Activated T-cell treated with anti-CD3 and anti-CD28 coated beads for 1 hour (primary cell): ENCODE measurements around the gene AJM1.

ENCODE experiments used
- DNase-seq: peaks from one replicate; pipeline ENCODE4 v3.0.0-alpha.2; 2020; ENCODE audit warnings: low read depth

AJM1 gene

DNA sequence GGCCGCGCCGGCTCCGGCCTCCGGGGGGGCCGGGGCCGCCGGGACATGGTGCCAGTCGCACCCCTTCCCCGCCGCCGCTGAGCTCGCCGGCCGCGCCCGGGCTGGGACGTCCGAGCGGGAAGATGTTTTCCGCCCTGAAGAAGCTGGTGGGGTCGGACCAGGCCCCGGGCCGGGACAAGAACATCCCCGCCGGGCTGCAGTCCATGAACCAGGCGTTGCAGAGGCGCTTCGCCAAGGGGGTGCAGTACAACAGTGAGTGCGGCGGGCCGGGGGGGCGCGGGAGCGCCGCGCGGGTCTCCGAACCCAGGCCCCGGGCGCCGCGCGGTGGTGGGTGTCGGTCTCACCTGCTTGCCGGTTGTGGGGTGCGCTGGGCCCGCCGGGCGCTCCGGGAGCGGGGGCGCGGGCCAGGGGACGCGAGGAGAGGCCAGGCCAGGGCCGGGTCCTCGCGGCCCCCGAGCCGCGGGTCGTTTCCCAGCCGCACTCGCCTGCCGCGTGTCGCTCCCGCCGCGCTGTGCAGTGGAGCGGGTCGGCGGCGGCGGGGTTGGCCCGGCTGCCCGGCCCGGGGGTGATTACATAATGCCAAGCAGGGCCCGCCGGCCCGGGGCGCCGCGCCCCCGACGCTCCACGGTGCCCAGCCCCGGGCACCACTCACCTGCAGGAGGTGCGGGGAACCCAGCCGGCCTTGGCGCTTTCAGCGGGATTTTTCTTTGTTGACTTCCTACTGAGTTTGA is 34.0 kb upstream of the AJM1 start:
- peak; percentile 44 for DNase-seq

DNA sequence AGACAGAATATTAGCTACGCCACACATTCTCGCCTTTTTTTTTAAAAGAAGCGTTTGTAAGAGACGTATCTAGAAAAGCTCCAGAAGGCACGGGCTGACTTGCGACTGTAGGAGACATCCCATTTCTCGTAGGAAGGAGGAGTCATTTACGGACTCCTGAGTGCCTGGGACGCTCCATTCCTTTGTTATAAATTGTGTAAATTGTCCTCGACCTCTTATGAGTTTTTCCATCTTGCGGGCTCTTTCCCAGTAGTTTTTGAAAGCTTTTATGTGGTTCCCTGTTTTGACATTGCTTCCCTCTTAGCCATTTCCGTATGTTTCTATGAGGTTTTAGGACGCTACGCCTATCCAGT is 33.5 kb upstream of the AJM1 start:
- DNase-seq: no peak

DNA sequence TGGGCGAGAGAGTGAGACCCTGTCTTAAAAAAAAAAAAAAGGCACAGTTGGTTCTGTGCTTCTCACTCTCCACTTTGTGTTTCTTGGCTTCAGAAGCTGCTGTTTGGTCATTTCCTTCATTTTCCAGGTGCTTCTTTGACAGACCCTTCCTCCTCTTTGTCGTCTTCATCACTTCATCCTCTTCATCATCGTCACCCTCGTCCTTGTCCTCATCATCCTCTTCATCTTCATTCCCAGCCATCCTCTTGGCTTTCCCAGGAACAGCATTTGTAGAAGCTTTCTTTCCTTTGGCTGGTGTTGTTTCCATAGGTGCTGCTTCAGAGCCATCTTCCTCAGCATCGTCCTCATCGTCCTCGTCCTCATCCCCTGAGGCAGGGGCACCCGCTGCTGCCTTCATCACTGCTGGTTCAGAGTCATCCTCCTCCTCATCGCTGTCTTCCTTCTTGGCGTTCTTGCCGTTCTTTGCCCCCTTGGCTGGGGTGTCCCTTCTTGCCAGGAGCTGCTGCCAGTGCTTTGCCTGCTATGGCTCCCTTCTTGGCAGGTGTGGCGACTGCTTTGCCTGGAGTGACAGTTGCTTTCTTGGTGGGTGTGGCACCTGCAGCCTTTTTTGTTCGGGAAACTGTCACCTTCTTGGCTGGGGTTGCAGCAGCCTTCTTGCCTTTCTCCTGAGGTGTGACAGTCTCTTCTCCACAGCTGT is 27.4 kb upstream of the AJM1 start:
- no peak for DNase-seq

DNA sequence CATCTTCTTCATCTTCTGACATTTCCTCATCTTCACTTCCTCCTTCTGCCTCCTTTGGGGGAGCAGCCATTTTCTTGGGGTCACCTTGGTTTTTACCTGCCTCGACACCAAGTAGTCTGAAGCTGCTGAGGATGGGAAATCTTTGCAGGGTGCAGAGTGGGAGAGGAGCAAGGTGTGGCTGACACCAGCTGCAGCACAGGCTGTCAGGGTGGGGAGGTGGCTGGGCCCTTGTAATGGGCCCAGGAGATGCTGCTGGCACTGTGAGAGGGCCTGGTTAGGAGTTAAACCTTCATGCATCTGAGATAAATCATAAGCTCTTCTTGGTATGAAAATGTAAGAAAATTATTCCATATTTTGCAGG is 26.9 kb upstream of the AJM1 start:
- no peak for DNase-seq

DNA sequence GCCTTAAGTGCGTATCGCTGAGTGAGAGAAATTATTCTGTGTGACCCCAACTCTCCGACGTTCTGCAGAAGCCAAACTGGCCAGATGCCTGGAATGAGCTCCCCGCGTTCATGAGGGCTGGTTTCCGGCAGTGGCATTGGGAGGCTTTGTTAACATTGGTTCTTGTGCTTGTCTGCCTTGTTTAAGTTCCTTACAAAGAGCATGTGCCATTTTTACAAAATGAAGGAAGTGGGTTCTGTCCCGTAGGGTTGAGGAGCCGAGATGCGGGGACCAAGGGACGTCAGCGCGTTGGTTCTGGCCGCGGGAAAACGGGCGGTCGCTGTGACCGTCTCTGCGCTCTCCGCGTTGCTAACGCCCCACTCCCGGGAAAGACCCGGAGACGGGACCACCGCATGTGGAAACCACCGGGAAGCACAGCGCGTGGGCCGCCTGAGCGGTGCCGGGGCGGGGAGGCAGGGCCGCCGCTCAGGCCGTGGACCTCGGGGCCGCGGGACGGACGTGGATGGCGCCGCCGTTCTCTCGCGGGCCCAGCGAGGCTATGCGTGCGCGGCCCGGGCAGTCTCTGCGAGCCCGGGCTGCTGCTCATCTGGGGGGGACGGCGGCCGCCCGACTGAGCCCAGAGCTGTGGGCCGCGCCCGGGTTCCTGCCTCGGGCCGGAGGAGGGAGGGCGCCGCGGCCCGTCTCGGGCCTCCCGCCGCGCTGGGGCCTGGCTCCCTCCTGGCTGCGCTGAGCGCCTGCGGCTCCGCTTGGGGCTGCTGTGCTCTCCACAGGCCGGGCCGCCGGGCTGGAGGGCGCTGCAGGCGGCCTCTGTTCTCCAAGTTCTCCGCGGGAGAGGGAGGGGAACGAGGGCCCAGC is 21.1 kb upstream of the AJM1 start:
- DNase-seq: no peak

DNA sequence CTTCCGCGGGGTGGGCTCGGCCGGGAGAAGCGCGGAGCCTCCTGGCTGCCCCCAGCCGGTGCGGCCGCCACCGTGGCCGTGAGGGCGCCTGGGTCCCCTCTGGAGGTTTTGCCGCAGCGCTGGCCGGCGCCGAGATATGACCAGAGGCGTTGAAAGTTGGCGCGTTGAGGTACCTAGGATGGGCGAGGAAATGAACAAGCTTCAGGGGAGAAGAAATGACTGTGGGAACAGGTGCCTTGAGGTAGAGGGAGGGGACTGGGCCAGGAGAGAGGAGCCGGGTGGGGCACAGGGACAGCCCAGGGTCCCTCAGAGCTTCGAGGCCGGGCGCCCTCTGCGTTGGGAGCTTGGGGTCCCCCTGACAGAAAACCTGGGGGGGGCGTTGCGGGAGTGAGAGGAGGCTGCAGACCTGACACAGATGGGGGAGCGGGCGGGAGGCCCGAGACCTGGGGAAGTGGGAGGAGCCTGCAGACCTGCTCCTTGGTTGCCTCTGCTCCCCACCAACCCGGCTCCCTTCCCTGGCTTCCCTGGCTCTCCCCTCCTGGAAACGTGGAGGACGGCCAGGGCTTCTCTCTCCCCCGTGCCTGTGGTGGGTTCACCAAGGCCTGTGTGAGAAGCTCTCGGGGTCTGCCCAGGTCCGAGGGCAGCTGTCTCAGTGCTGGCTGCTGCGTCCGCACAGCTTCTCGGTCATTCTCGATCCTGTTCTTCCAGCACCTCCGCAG is 20.3 kb upstream of the AJM1 start:
- DNase-seq: no peak

DNA sequence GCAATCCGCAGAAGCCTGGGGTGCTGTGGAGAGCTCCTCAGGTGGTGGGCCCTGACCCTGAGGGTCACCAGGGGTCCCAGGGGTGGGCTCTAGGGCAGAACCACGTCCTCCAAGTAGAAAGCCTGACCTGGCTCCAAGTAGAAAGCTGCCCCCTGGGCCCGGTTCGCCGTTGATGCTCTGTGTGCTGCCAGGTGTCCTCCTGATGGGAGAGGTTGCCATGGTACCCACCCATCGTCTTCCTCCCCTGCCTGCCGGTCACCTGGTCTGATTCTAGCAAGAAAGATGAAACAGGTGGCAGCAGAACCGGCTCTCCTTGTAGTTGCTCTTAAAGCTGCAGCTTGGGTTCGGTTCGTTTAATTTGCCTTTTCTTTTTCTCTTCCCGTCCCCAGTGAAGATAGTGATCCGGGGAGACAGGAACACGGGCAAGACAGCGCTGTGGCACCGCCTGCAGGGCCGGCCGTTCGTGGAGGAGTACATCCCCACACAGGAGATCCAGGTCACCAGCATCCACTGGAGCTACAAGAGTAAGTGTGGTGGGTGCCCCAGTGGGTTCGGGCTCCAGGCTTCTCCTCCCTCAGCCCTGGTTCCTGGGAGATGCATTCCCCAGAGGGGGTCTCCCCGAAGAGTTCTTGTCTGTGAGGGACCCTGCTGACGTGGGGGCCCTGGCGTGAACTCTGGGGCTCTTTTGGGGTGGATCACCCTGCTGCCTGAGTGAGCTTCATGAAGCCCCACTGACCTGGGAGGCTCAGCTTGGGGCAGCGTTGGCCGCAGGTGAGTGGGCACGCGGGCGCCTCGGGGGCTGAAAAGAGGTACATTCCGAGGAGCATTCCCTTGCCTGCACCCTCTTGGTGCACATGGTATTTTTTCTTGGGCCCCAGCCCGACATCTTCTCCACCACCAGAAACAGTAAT is 18.9 kb upstream of the AJM1 start:
- DNase-seq: no peak

DNA sequence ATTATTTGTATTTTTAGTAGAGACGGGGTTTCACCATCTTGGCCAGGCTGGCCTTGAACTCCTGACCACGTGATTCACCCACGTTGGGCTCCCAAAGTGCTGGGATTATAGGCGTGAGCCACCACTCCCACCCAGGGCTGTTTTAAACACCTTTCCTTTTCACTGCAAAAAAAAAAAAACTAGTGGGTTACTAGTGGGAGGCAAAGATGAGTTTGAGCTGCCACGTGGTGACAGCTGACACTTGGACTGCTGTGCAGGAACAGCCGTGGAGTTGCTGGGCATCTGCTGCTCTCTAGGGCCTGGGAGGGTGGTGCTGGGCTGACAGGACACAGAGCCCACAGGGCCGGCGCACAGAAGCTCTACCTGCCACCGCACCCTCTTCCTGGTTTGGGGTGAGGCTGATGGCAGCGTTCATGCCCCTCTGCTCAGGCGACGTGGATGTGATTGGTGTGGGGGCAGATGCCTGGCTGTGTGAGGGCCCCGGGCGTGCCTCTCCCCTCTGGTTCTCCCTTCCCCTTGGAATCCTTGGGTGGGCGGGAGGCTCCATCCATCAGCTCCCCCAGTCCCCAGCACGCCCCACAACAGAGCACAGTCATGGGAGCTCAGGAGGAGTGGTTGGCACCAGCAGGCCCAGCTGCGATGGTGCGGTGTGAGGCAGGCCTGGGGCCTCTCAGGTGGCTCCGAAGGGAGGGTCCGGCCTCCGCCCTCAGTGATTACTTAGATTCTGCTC is 17.6 kb upstream of the AJM1 start:
- DNase-seq: no peak

DNA sequence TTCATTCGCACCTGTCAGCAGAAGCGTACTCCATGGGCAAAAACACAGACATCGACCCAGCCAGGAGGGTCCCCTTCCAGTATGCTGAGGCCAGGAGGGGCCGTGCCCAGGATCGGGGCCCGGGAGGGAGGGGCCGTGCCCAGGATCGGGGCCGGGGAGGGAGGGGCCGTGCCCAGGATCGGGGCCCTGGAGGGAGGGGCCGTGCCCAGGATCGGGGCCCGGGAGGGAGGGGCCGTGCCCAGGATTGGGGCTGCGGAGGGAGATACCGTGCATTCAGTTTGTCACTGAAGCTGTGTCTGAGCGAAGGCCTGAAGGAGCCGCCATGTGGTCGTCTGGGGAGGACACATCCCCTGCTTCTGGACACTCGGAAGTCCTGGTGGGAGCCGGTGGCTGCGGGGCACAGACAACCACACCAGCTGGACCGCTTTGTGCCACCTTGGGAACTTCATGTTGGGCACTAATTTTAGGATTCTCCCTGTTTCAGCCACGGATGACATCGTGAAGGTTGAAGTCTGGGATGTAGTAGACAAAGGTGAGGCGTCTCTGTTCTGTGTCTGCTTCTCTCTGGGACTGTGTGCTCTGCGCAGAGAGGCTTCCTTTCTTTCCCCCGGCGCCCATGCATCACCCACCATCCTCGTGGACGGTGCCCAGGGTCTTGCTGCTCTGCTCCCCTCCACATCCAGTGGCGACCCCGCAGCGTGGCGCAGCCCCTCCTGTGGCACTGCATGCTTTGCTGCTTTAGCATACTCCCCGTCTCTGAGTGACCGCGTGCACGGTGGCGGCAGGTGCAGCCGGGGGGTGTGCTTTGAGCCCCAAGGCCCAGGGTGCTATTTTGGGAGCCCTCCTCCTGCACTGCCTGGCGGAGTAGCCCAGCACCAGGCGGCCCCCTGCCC is 16.7 kb upstream of the AJM1 start:
- DNase-seq: no peak

DNA sequence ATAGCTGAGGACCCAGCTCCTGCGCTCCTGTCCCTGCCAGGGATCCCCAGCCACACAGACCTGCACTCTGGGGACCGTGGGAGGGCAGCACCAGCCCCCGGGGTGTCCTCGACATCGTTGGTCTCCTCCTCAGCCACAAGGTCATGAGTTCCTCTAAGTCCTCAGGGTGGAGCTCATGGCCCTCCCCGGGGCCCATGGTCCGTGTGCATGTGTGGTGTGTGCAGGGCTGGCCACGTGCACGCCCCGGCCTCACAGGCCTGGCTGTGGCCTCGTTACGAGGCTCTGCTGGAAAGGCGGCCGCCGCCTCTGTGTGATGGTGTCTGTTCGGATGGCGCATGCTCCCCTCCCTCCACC is 16.1 kb upstream of the AJM1 start:
- no peak for DNase-seq

DNA sequence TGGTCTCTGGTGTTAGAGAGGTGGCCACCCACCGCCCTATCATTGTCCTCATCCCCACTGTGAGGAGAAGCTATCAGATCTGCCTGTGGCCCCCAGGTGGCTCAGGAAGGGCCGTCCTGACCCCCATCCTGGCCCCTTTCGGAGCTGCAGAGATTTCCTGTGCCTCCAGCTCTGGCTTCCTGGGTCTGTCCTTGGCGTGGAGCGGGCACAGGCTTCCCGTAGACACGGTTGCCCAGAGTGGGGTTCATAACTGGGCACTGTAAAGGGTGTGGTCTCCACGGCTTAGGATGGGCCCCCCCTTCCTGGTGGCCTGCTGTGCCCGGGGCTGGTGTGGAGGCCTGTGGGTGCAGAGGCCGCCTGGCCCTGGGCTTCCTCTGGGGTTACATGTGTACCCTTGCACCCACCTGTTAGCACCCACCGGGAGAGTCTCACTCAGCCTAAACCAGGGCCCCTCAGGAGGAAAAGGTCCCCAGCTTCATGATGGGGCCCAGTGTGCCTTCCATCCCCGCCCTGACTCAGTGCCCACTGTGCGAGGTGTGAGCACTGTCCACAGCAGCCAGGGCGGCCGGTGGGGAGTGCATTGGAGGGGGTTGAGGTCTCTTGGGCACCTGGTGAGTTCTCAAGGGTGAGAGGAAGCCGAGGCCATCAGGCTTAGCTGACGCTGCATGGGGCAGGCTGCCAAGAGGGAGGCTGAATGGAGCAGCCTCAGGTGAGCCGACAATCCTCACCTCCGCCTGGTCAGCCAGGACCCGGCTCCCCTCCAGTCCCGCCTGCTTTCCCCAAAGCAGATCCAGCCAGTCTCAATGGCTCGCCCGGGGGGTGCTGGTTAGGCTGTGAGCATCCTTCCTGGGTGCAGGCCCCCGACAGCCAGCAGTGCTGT is 15.3 kb upstream of the AJM1 start:
- no peak for DNase-seq

DNA sequence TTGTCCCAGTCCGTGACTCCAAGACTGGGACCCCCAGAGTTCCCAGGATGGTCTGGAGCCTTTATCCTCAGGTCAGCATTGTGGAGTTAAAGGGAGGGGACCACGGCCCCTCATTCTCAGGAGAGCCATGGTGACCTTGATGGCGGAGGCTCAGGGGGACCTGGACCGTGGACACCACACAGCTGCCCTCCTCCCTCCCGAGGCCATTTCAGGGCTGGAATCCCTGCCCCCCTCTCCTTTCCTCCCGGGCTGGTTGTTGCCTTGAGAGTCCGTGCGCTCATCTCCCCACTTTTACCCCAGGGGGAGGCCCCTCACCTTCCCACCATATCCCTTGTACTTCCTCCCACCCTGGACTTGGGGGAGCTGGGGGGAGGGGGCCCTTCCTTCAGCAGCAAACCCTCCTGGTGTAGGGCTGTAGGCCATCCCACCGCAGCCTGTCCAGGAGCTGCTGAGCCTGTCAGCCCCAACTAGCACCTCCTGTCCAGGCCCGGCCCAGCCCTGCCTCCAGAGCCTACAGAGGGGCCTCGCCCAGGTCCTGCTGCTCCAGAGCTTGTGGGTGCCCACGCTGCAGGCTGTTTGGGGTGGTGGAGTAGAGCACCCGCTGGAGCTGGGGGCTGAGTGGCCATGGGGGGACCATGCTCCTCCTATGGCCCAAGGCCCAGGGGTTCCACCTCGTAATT is 14.3 kb upstream of the AJM1 start:
- no peak for DNase-seq

DNA sequence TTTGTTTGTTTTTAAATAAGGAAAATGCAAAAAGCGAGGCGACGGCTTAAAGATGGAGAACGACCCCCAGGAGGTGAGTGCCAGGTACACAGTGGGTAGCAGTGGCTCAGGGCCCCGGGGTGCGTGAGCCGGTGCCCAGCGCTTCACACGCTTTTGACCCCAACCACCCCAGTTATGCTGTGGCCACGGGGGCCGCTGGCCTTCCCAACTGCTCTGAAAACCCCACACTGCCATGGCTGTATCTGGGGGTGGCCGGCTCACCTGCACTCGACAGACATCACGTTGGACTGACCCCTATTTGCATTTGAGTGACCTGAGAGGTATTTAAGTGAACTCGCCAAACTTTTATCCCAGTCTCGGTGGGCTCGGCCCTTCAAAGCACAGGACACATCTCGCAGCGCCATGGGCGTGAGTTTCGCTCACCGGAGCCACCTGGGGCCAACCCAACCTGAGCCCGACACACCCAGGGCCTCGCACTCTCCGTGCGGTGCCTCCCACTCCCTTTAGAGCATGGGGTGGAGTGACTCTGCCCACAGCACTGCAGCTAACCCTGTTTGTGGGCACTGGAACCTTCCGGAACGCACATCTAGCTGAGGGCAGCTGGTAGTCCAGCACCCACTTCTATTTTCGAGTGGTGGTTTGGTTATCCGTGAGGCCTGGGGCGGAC is 13.7 kb upstream of the AJM1 start:
- no peak for DNase-seq

DNA sequence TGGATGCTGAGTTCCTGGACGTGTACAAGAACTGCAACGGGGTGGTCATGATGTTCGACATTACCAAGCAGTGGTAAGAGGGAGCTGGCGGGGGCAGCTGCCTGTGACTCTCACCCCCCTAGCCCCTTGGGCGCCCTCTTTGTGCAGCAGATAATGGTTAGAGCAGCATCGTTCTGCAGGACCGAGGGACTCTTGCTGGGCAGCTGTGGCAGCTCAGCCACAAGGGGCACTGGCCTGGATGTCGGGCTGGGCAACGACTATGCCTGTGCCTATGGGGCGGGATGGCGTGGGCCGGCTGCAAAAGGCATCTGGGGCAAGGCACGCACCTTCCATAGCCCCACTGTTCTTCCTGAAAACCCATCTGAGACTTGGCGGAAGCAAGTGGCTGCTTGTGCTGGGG is 12.9 kb upstream of the AJM1 start:
- no peak for DNase-seq

DNA sequence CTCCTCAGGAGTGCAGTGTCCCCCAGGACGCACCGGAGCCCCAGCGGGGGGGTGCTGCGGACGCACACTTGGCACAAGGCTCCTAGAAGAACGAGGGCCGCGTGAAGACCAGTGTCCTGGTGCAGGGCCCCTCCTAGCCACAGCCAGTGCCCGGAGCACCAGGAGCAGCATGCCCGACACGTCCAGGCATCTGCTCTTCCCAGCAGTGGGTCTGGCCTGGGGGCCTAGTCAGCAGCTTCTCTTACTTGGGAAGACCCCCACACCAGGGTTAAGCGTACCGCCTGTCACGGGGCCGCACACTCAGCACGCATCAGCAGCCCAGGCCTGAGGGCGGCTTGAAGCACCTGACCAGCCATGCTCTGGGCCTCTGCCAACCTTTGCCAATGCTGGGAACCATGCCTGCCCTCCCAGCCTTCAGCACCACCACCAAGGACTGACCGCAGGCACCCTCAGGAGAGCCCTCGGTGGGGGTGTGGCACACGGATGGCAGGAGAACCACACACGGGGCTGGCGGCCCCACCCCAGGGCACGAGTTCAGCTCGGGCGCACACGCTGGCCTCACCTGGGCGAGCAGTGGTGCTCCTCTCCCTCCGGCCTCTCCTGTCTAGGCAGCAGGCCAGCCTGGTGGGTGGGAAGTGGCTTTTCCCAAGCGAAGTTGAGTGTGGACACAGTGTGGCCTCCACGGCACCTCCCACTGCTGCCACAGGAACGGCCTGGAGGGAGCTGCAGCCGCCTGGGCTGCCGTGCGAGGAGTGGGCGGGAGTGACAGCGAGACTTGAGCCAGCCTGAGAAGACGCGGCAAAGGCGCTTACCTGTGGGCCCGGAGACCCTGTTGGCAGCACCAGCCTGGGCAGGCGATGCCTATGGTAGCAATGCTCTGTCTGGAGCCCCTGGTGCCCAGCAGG is 12.0 kb upstream of the AJM1 start:
- no peak for DNase-seq

DNA sequence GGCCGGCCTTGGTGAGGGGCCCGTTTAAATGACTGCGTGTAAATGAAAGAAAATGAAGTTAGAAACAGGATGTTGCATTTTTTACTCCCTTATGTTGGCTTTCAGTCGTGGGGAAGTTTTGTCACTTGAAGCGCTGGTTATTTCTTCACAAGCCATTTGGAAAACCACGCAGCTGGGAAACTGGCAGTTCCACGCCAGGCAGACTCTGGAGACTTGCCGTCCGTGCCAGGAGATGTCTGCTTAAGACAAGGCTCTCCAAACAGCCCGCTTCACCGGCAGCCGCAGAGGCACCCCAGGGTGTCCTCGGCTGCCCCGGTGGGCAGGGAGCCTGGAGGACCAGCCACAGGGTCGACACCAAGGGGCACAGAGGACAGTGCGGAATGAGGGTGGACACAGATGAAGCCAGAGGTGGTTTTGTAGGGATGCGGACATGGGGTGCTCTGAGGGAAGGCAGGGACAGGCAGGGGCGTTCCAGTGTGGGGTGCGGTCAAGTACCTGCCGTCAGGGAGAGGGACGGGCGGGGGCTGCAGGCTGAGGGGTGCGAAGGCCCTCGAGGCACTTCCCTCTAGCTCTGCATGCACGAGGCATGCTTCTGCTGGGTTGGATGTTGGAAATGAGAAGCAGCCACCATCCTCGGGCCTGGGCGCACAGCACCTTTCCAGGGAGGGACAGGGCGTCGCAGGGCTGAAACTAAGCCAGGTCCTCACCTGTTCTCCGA is 11.1 kb upstream of the AJM1 start:
- no peak for DNase-seq
